Measurements from ENCODE around the gene ZSCAN25.
"Not testable (repeated sequence)": the region's sequence is repeated elsewhere in the genome, so short reads cannot be mapped to it uniquely, and the experiment has no call there.

ZSCAN25 gene

DNA sequence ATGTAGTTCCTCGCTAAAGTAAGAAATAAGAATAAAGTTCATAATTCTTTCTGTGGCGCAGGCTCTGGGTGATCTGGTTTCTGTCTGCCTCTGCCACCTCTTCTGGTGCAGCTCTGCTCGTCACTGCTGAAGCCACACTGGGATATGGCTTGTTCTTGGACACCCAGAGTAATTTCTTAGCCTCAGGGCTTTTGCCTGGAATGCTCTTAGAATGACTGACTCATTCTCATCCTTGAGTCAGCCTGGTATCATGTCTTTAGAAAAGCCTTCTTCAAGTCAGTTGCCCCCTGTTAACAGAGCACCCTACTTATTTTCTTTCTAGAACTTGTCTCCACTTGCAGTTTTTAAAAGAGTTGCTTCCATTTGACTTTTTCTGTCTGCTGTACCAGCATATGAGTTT is 2.0 kb downstream of the ZSCAN25 start:
- DNase-seq, result no peak

DNA sequence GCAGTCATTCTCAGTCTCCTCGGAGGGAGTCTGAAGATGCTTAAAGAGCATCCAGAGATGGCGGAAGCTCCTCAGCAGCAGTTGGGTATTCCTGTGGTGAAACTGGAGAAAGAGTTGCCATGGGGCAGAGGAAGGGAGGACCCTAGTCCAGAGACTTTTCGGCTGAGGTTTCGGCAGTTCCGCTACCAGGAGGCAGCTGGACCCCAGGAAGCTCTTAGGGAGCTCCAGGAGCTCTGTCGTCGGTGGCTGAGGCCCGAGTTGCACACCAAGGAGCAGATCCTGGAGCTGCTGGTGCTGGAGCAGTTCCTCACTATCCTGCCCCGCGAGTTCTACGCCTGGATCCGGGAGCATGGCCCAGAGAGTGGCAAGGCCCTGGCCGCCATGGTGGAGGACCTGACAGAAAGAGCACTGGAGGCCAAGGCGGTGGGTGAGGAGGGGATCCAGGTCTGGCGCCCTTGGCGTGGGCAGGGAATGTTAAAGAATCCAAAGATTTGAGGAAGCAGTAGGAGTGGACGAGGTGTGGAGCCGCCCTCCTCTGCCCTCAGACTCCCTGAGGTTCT is 2.9 kb downstream of the ZSCAN25 start:
- DNase-seq, result no peak

DNA sequence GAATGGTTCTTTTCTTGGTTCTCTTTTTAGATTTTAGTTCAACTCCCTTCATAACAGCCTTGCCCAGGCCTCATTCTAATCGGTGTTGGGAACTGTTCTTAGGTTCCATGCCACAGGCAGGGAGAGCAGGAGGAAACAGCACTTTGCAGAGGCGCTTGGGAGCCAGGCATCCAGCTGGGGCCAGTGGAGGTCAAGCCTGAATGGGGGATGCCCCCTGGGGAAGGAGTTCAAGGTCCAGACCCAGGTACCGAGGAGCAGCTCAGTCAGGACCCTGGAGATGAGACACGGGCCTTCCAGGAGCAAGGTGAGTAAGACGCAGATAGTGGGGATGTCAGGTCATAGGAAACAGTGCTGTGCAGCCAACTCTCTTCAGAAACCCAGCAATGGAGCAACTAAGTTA is 4.5 kb downstream of the ZSCAN25 start:
- no peak for DNase-seq

GRCh38 chr7:99622596-99622995 is 5.8 kb downstream of the ZSCAN25 start:
- no peak for DNase-seq

- DNase-seq, result no peak
These were observed 6.4 kb downstream of the ZSCAN25 start for GRCh38 chr7:99623091-99623693.

DNA sequence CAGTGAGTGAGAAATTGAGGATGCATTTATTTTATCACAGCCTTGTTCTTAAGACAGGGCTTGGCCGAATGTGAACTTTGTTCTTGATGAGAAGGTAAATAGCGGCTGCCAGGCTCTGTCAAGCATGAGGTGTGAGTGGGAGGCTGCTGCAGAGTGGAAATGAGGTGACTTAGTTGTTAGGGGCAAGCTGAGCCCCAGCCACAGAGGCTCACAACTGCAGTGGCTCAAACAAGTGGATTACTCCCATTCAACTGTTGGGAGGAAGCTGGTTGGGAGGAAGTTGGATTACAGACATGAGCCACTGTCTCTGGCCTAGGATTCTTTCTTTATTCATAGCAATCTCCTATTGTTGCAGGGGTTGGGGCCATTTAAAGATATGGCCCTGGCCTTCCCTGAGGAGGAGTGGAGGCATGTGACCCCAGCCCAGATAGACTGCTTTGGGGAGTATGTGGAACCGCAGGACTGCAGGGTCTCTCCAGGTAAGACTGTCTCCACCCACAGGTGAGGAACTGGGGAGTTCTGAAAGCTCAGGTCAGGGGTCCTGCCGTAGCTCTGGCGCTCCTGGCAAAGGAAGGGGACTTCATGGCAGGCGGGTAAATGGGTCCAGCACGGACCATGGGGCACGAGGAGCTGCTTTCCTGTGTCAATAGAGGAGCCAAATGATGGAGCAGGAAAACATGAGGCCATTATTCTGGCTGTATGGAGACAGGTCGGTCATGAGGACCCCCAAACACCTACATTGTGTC is 7.1 kb downstream of the ZSCAN25 start:
- no peak for DNase-seq

DNA sequence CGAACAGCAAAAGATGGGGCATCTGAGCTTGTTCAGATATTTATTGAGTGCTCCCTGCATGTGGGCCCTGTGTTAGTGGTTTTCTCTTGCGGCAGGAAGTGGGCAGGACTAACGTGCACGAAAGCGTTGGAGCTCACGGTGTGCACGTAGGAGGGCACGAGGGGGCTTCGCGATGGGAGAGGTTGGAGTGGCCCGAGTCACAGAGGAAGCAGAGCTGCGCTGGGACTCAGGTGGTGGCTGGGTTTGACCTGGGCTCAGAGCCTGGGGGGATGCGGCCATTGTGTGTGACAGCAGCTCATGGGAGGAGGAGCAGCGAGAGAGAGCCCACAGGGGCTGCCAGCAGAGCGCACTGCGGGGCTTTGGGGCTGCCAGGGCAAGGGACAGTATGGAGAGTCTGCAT is 7.7 kb downstream of the ZSCAN25 start:
- DNase-seq, result no peak

- DNase-seq, result no peak
These were observed 8.6 kb downstream of the ZSCAN25 start for GRCh38 chr7:99625321-99625720.

GRCh38 chr7:99625961-99626360 is 9.2 kb downstream of the ZSCAN25 start:
- DNase-seq, result no peak

GRCh38 chr7:99626661-99627060 is 9.9 kb downstream of the ZSCAN25 start:
- no peak for DNase-seq

DNA sequence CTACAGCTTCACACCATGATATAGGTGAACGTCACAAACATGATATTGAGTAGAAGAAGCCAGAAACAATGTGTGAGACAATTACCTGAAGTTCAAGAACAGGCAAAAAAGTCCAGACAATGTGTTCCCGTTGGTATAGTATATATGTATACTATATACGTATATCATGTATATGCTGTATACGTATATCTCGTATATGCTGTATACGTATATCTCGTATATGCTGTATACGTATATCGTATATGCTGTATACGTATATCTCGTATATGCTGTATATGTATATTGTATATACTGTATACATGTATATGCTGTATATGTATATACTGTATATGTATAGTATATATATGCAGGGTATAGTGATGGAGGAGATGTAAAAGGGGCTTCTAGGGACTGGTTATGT is 10.8 kb downstream of the ZSCAN25 start:
- no peak for DNase-seq

- DNase-seq, result no peak
These were observed 12.0 kb downstream of the ZSCAN25 start for GRCh38 chr7:99628471-99629465.

GRCh38 chr7:99629643-99630042 is 12.9 kb downstream of the ZSCAN25 start:
- DNase-seq, result no peak

GRCh38 chr7:99631295-99632109 is 14.8 kb downstream of the ZSCAN25 start:
- DNase-seq, result no peak

DNA sequence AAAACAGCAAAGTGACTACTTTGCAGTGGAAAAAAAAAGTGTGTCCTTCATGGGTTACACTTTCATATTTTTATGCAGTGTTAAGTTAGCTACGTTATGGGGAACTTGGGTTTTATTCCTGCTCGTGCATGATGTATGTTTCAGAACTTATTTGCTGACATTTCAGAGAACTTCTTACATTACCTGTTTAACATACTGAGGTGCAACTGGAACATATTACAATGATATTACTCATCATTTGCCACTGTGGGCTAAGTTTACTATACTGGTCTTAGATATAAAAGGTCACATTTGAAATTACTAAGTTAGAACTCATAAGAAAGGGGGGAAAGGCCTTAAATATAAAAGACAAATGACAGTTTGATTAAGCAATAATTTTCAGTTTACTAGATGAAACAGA is 20.7 kb downstream of the ZSCAN25 start:
- DNase-seq, result not testable (repeated sequence)

DNA sequence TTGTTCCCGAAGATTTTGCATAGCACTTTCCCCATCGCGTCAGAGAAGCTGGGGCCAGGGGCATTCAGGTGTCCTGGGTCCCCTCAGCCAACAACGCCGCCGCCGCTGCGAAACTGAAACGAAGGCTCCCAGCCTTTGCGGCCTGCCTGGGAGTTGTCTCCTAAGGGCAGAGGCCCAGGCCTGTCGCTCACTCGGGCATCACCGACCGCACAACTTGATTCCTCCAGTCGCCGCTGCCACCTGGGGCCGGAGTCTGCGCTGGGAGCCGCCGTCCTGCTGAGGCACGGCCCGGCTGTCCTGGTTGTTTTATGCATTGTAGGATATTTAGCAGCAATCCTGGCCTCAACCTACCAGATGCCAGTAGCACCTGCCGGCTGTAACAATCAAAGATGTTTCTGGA is 22.0 kb downstream of the ZSCAN25 start:
- DNase-seq, result no peak

- DNase-seq, result no peak
These were observed 22.5 kb downstream of the ZSCAN25 start for GRCh38 chr7:99639267-99639666.

DNA sequence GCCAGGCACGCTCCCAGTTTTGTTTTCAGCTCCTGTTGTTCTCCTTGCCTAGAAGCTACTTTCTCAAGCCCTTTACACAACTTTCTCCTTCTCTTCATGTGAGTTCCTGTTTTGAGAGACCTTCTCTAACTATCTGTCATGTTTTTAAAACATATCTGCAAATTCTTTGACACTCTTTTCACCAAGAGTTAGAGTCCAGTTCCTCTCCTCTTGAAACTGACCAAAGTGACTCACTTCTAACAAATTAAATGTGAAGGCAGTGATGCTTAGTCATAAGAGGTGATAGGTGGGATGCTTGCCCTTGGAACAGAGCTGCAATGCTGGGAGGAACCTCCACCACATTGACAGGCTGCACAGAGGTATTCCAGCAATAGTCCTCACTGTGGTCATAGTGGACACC is 25.3 kb downstream of the ZSCAN25 start:
- no peak for DNase-seq

DNA sequence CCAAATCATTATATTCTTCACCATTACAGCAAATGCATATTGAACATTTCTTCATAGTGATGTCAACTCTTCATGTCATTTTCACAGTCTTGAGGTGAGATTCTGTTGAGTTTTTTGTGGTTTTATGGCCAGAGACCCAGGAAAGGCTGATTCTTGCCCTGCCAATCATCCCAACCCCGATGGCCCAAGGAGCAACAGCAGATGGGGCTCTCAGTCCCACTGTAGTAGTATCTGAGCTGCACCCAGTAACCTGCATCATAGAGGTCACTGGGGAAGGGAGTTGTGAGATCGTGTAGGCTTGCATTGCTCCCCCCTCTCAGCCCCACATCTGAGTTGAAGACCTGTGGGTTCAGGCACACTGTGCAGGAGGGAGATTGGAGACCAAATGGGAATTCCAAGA is 26.7 kb downstream of the ZSCAN25 start:
- no peak for DNase-seq

DNA sequence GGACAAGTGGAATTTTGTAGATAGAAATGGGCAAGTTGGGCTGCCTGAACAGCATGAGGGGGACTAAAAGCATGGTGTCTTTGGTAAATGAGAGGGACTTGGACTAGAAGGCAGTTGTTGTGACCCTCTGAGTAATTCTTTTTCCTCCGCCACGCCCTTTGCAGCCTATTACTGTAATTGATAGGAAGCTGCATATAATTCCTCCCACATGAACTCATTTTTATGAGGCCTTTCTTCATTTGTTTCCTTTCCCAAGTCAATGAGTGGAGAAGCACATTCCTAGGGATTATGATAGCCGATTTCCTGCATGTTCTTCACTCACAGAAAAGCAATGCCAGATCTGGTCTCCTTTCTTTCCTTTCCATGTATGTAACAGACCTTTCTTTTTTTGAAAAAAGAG is 27.7 kb downstream of the ZSCAN25 start:
- no peak for DNase-seq

- DNase-seq, result no peak
These were observed 28.8 kb downstream of the ZSCAN25 start for GRCh38 chr7:99645590-99645989.

DNA sequence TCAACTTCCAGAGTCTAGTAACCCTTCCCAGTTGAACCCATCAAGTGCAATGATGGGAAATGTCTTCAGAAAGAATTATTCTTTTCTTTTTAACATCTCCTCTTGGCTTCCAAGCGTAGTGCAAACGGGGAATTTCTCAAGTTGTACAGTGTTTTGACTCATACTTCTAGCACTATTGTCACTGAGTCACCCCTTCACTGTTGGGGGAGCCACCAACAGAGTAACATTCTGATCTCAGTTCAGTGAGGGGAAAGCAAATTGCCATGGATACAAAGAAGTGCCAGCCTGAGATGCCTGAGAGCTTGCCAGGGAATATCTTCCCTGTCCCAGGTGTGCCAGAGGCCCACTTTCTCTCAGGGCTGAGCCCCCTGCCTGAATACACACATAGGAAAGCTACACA is 32.1 kb downstream of the ZSCAN25 start:
- no peak for DNase-seq
